HG02623 (cell line): ENCODE data around the gene RPL10.
A peak's percentile ranks its signal among the peaks of the same experiment; 100 is the strongest.

Experiments
- ATAC-seq: cut with Tn5 transposase; IDR thresholded peaks from one replicate; pipeline ENCODE4 v1.9.1; 2021; ENCODE audit warnings: moderate library complexity; ENCODE audit not compliant: unreplicated experiment

The RPL10 gene

GRCh38 chrX:154428176-154429171 is 30.3 kb downstream of the RPL10 start, which contains the start of gene ATP6AP1:
TSS of gene ATP6AP1 (plus strand) at chrX:154428677. CDS start at chrX:154428693, 16 bp downstream.
- ATAC-seq, result peak; percentile 93

- no peak for ATAC-seq
Observed at GRCh38 chrX:154429711-154430110, 31.5 kb downstream of the RPL10 start.

- ATAC-seq, result no peak
Observed at GRCh38 chrX:154430479-154430878, 32.3 kb downstream of the RPL10 start.

GRCh38 chrX:154430916-154431315 is 32.7 kb downstream of the RPL10 start:
- ATAC-seq, result no peak

- ATAC-seq, result no peak
Observed at GRCh38 chrX:154431341-154431740, 33.2 kb downstream of the RPL10 start.

- no peak for ATAC-seq
Observed at GRCh38 chrX:154432210-154432609, 34.0 kb downstream of the RPL10 start.

- no peak for ATAC-seq
Observed at GRCh38 chrX:154433605-154434004, 35.4 kb downstream of the RPL10 start.

- ATAC-seq, result no peak
Observed at GRCh38 chrX:154434394-154435168, 36.4 kb downstream of the RPL10 start.

GRCh38 chrX:154435171-154435733 is 37.1 kb downstream of the RPL10 start:
- no peak for ATAC-seq

GRCh38 chrX:154436374-154436982 is 38.3 kb downstream of the RPL10 start:
- peak; percentile 34 for ATAC-seq

GRCh38 chrX:154436983-154437752 is 39.0 kb downstream of the RPL10 start, which contains the start of gene GDI1:
TSS of gene GDI1 (plus strand) at chrX:154437154. CDS start at chrX:154437255, 101 bp downstream.
- peak; percentile 50 for ATAC-seq

- no peak for ATAC-seq
Observed at GRCh38 chrX:154437971-154438893, 40.1 kb downstream of the RPL10 start.

- no peak for ATAC-seq
Observed at GRCh38 chrX:154439841-154440240, 41.7 kb downstream of the RPL10 start.

- no peak for ATAC-seq
Observed at GRCh38 chrX:154440623-154441357, 42.6 kb downstream of the RPL10 start.

GRCh38 chrX:154441564-154441963 is 43.4 kb downstream of the RPL10 start:
- no peak for ATAC-seq

GRCh38 chrX:154441984-154442707 is 44.0 kb downstream of the RPL10 start:
- ATAC-seq, result no peak

- no peak for ATAC-seq
Observed at GRCh38 chrX:154443479-154443910, 45.3 kb downstream of the RPL10 start.
